MM.1S (cell line): ENCODE data around the gene GPR135.

Experiments
- DNase-seq: peaks from one replicate; pipeline ENCODE4 v3.0.0-alpha.2; 2015
- H2AFZ ChIP-seq: fragments of 300-600 bp; sonication (generic); 2 replicates; pipeline ENCODE4 v1.6.0; 2016; ENCODE audit warnings: antibody characterized with exemption, low read length
- H3F3A ChIP-seq: fragments of 300-600 bp; sonication (generic); 2 replicates; pipeline ENCODE4 v1.6.1; 2016; ENCODE audit warnings: mild to moderate bottlenecking, antibody characterized with exemption, low read length, moderate library complexity, mixed read lengths; ENCODE audit not compliant: insufficient read depth
- H3K27ac ChIP-seq: fragments of 300-600 bp; sonication (generic); 2 replicates; pipeline ENCODE4 v1.5.1; 2016; ENCODE audit warnings: mild to moderate bottlenecking, low read length
- H3K27me3 ChIP-seq: fragments of 300-600 bp; sonication (generic); replicated peaks from 2 replicates; pipeline ENCODE4 v1.6.0; 2016; ENCODE audit warnings: low read length; ENCODE audit not compliant: insufficient read depth
- H3K36me3 ChIP-seq: fragments of 300-600 bp; sonication (generic); replicated peaks from 2 replicates; pipeline ENCODE4 v1.6.1; 2016; ENCODE audit warnings: mild to moderate bottlenecking, low read length, mixed read lengths; ENCODE audit not compliant: insufficient read depth
- H3K4me1 ChIP-seq: fragments of 300-600 bp; sonication (generic); 2 replicates; pipeline ENCODE4 v1.6.1; 2016; ENCODE audit warnings: low read length, mixed read lengths
- H3K4me2 ChIP-seq: fragments of 300-600 bp; sonication (generic); 2 replicates; pipeline ENCODE4 v1.6.0; 2016; ENCODE audit warnings: low read depth, low read length
- H3K4me3 ChIP-seq: fragments of 300-600 bp; sonication (generic); 2 replicates; pipeline ENCODE4 v1.5.1; 2016; ENCODE audit warnings: low read length, mixed read lengths
- H3K79me2 ChIP-seq: fragments of 300-600 bp; sonication (generic); 2 replicates; pipeline ENCODE4 v1.6.1; 2016; ENCODE audit warnings: mixed run types, low read length, mixed read lengths
- H3K9ac ChIP-seq: fragments of 300-600 bp; sonication (generic); 2 replicates; pipeline ENCODE4 v1.6.1; 2016; ENCODE audit warnings: low read length, mixed read lengths
- H3K9me2 ChIP-seq: fragments of 300-600 bp; sonication (generic); replicated peaks from 2 replicates; pipeline ENCODE4 v1.6.1; 2016; ENCODE audit warnings: mild to moderate bottlenecking, low read length, mixed read lengths; ENCODE audit not compliant: insufficient read depth
- H3K9me3 ChIP-seq: fragments of 300-600 bp; sonication (generic); replicated peaks from 2 replicates; pipeline ENCODE4 v1.6.1; 2016; ENCODE audit warnings: mild to moderate bottlenecking, low read length, mixed read lengths; ENCODE audit not compliant: insufficient read depth
- H4K20me1 ChIP-seq: fragments of 300-600 bp; sonication (generic); 2 replicates; pipeline ENCODE4 v1.6.1; 2016; ENCODE audit warnings: mild to moderate bottlenecking, low read length, moderate library complexity, mixed read lengths; ENCODE audit not compliant: insufficient read depth
- CTCF ChIP-seq: fragments of 300-600 bp; sonication (generic); IDR thresholded peaks from 2 replicates; pipeline ENCODE4 v1.5.1; 2016; ENCODE audit warnings: antibody characterized with exemption, low read length, mixed read lengths
- EZH2 ChIP-seq: fragments of 300-600 bp; sonication (generic); optimal IDR thresholded peaks from 2 replicates; pipeline ENCODE3; 2017; ENCODE audit warnings: low read depth, mild to moderate bottlenecking, antibody characterized with exemption, low read length, mixed read lengths
- EZH2phosphoT487 ChIP-seq: fragments of 300-600 bp; sonication (generic); IDR thresholded peaks from 2 replicates; pipeline ENCODE4 v1.6.1; 2018; ENCODE audit warnings: antibody characterized with exemption, low read length

Gene GPR135

GRCh38 chr14:59507063-59507751, 42.0 kb upstream of the GPR135 start:
- no peaks in the 10 kb centered on the region for H3K9me2 ChIP-seq
- no peak overlapping the region for H3K27ac ChIP-seq
- H3K36me3 ChIP-seq = no peaks in the 10 kb centered on the region
- H3K4me2 ChIP-seq = no peak overlapping the region
- H3K9me3 ChIP-seq = no peaks in the 10 kb centered on the region
- peak; percentile 34 for DNase-seq
- no peaks in the 10 kb centered on the region for H3K4me1 ChIP-seq
- no peaks in the 10 kb centered on the region for H3F3A ChIP-seq
- H3K27me3 ChIP-seq = no peaks in the 10 kb centered on the region
- H3K4me3 ChIP-seq = no peak overlapping the region
- no peaks in the 10 kb centered on the region for H3K79me2 ChIP-seq
- TF ChIP-seq CTCF = peak; percentile 71
- TF ChIP-seq EZH2 = no peak
- no peaks in the 10 kb centered on the region for H4K20me1 ChIP-seq
- no peak overlapping the region for H2AFZ ChIP-seq
- H3K9ac ChIP-seq = no peak overlapping the region

GRCh38 chr14:59503256-59503655, 38.1 kb upstream of the GPR135 start:
- Histone ChIP-seq H3K36me3 (no peaks in the 10 kb centered on the region), H3K4me3 (no peak overlapping the region), H3K4me2 (no peak overlapping the region), H3K27ac (no peak overlapping the region), H3K4me1 (no peaks in the 10 kb centered on the region), H3K27me3 (no peaks in the 10 kb centered on the region), H3K9me3 (no peaks in the 10 kb centered on the region), H4K20me1 (no peaks in the 10 kb centered on the region), H3K79me2 (no peaks in the 10 kb centered on the region), H3F3A (no peaks in the 10 kb centered on the region), H3K9me2 (no peaks in the 10 kb centered on the region), H2AFZ (no peak overlapping the region), H3K9ac (no peak overlapping the region)
- no peak for DNase-seq
- TF ChIP-seq CTCF = no peak
- no peak for TF ChIP-seq EZH2phosphoT487
- TF ChIP-seq EZH2 = no peak

GRCh38 chr14:59500732-59501131, 35.6 kb upstream of the GPR135 start:
- H3K9me3 ChIP-seq = no peaks in the 10 kb centered on the region

More at GRCh38 chr14:59500732-59501131, 35.6 kb upstream of the GPR135 start:
- H3K27me3 ChIP-seq = no peaks in the 10 kb centered on the region
- no peak overlapping the region for H3K9ac ChIP-seq
- H4K20me1 ChIP-seq = no peaks in the 10 kb centered on the region
- DNase-seq = no peak
- H3K4me1 ChIP-seq = no peaks in the 10 kb centered on the region
- no peak overlapping the region for H3K4me2 ChIP-seq
- H3K4me3 ChIP-seq = no peak overlapping the region
- H2AFZ ChIP-seq = no peak overlapping the region
- H3F3A ChIP-seq = no peaks in the 10 kb centered on the region
- no peak for TF ChIP-seq EZH2
- no peak for TF ChIP-seq CTCF
- no peak for TF ChIP-seq EZH2phosphoT487
- H3K27ac ChIP-seq = no peak overlapping the region
- no peaks in the 10 kb centered on the region for H3K79me2 ChIP-seq
- no peaks in the 10 kb centered on the region for H3K9me2 ChIP-seq
- no peaks in the 10 kb centered on the region for H3K36me3 ChIP-seq
